ENCODE data around the gene CACNA1F.

- TF ChIP-seq ZNF274 (IDR thresholded peaks at IDR 0.05; ENCODE audit: low read depth, low read length), result no peak
- TF ChIP-seq YY1 (IDR thresholded peaks at IDR 0.05; ENCODE audit: insufficient read depth, insufficient read length), result no peak
Measured at GRCh38 chrX:49263631-49264030, 30.5 kb upstream of the CACNA1F start.

Measured in NT2/D1 (cell line).